CD4-positive, alpha-beta T cell treated with Interleukin-15 for 4 hours (primary cell): ENCODE results near the gene RBBP9.
"Not testable (repeated sequence)": the region's sequence is repeated elsewhere in the genome, so short reads cannot be mapped to it uniquely, and the experiment has no call there.

Source experiments
- DNase-seq: peaks from one replicate; pipeline ENCODE4 v3.0.0-alpha.2; 2020; ENCODE audit warnings: low spot score

The RBBP9 gene

DNA sequence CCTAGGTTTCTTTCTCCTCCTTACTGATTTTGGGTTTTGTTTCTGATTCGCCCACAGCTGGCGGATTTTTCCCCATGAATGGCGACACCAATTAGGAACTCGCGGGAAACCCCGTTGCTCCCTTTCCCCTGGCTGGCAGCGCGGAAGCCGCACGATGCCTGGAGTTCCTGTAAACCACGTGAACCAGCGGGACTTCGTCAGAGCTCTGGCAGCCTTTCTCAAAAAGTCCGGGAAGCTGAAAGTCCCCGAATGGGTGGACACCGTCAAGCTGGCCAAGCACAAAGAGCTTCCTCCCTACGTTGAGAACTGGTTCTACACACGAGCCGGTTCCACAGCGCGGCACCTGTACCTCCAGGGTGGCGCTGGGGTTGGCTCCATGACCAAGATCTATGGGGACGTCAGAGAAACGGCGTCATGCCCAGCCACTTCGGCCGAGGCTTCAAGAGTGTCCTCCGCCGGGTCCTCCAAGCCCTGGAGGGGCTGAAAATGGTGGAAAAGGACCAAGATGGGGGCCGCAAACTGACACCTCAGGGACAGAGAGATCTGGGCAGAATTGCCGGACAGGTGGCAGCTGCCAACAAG lies 7.5 kb upstream of the RBBP9 start:
- DNase-seq = no peak

DNA sequence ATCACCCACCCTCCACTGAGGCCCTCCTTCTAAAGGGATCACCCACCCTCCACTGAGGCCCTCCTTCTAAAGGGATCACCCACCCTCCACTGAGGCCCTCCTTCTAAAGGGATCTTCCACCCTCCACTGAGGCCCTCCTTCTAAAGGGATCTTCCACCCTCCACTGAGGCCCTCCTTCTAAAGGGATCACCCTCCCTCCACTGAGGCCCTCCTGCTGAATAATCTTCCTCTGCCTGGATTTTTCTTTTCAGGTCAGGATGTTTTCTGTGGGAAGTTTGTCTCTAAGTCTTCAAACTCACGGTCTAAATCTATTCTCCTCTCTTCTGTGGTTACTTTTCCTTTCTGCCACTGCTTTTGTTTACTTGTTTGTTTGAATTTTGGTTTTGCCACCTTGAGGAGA lies 4.6 kb upstream of the RBBP9 start:
- DNase-seq = not testable (repeated sequence)

- DNase-seq = no peak
Measured at GRCh38 chr20:18497603-18498002, 578 bp upstream of the RBBP9 start.

DNA sequence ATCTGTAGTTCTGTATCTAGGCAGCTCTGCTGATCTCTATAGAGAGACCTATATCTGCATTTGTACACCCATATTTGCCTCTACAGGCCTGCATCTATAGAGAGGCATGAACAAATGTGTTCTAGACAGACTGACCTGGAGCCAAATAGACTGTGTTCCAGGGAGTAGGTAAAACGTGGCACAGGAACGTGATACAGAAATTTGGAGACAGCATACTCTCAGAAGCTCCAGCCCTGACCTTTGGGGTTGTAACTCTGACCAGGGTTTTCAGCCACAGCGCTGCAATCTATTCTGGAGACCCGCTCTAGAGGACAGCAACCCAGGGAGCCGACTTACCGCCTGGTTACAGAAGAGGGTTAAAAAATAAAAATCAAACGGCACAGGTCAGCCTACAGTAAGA lies 983 bp downstream of the RBBP9 start:
- DNase-seq = no peak

- no peak for DNase-seq
Measured at GRCh38 chr20:18488301-18488700, 8.7 kb downstream of the RBBP9 start.

DNA sequence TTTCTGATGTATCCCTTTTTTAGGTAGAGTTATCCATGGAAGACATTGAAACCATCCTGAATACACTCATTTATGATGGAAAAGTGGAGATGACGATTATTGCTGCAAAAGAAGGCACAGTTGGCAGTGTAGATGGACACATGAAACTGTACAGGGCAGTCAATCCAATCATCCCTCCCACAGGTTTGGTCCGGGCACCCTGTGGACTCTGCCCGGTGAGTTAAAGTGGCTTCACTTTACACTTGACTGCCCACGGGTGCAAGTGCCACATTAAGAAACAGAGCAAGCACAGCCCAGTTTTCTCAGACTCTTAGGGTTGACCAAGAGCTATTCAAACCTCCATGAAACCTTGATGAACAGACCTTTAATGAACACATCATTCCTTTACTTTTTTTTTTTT lies 15.4 kb downstream of the RBBP9 start:
- no peak for DNase-seq

GRCh38 chr20:18477821-18478220 lies 19.2 kb downstream of the RBBP9 start:
- no peak for DNase-seq

DNA sequence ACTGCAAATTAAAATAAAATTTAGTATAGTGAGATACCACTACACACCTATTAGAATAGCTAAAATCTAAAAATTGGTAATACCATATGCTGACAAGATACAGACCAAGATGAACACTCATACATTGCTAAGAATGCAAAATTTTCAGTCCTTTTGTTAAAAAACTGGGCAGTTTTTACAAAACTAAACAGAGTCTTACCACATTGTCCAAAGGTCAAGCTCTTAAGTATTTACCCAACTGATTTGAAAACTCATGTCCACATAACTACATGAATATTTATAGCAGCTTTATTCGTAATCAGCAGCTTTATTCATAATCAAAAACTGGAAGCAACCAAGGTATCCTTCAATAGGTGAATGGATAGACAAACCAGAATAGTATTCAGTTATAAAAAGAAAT lies 19.8 kb downstream of the RBBP9 start:
- no peak for DNase-seq

GRCh38 chr20:18466894-18467730 lies 29.9 kb downstream of the RBBP9 start, which contains the start of the genes DZANK1 and POLR3F:
Gene DZANK1, minus strand, starts transcription at chr20:18467030. Its CDS starts 1,672 bp downstream, at chr20:18465358.
Gene POLR3F, plus strand, starts transcription at chr20:18467390. Its CDS starts 117 bp downstream, at chr20:18467507.
- peak; percentile 94 for DNase-seq

DNA sequence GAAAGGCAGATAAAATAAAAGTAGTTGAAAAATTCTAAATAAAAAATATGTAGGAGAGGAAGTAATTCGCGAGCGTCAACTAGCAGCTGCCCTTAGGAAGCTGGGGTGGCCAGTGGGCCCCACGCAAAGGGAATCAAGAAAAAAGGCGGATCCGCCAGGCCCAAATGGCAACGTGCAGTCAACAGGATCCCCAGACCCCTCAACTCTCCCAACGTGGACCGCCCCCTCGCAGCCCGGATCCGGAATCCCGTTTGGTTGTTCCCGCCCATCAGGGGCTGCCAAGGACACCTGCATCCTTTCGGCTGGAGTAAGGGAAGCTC lies 30.5 kb downstream of the RBBP9 start:
- DNase-seq = no peak

DNA sequence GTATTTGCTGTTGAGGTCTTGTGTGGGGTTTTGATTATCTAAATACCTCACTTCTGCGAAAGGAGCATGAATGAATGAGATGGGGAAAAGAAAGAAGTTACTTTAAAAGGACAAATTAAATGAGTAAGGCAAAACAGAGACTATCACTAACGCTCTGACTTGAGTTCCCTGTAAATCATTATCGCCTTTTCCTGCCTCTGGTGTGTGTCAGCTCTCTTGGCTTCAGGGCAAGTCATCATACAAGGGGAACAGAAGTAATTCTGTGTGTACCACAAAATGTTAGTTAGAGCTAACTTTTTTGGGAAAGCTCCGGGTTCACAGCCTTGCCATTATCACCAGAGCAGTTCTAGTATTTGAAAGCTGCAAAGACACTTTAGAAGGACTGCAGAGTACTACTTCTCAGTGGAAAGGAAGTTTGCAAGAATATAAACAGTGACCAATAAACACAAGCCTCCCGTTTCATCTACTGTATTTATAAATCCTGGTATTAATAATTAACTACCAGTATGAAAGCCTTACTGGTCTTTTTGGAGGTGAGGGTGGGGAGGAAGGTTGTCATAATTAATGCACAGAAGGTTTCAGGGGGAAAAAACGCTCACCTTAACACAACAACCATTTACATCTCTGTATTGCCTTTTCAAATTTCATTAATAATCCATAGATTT lies 31.4 kb downstream of the RBBP9 start:
- DNase-seq = no peak

DNA sequence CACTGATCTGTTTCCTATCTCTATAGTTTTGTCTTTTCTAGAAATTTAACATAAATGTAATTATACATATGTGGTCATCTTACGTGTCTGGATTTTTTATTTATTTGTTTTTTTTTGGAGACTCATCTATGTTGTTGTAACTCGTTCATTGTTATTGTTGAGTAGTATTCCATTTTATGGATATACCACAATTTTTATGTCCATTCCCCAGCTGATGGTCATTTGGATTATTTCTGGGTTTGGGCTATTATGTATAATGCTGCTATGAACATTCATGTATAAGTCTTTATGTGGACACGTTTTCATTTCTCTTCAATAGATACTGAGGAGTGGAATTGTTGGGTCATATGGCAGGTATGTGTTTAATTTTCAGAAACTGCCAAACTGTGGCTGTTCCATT lies 40.4 kb downstream of the RBBP9 start:
- no peak for DNase-seq

DNA sequence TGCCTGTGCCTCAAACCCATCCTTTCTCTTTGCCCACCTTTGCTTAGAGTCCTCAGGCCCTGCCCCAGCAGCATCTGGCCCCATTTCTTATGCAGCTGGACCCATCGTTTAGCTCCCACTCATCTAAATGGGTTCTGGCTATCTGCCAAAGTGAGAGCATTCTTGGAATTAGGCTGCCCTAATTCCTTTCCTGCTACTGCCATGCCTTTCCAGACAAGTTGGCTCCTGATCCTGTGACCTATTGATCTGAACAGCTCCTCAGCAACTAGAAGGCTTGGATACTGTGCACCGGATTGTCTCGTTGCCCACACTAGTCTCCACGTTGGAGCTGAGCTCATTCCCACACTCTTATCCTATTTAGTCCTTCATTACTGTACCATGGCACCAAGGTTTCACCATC lies 53.1 kb downstream of the RBBP9 start:
- DNase-seq = no peak

- DNase-seq = no peak
Measured at GRCh38 chr20:18440403-18440802, 56.6 kb downstream of the RBBP9 start.

- no peak for DNase-seq
Measured at GRCh38 chr20:18436847-18437246, 60.2 kb downstream of the RBBP9 start.
